ENCODE results near the gene LTF.

DNA sequence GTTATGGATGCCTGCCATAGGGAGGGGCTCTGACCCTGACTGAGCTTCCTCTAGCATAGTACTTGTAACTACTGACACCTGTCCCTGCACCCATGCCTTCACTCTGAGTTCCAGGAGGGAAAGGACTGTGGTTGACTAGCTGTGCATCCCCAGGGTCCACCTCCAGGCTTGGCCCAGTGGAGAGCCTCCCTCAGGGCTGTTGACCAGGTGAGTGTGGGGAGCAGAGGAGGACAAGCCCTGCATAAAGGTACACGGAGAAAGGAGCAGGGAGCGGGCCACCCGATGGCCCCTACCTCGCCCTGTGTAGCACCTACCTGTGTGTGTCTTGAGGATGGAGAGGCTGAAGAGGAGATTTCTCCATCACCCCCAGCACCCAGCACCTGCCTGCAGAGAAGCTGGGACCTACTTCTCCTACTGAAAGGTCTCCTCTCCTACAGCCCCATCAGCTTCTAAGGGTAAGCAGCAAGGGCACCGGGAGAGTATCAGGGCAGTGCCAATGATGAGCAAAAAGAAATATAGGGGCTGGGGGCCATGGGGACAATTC is 6.7 kb upstream of the LTF start:
- TF ChIP-seq TAF1 (conservative IDR thresholded peaks at IDR 0.05) (no peak), NR2F2 (IDR thresholded peaks at IDR 0.05) (no peak), SP1 (IDR thresholded peaks at IDR 0.05) (no peak), YY1 (IDR thresholded peaks at IDR 0.05) (no peak), JUND (IDR thresholded peaks at IDR 0.05) (no peak)
- TF ChIP-seq, protein P1, sequence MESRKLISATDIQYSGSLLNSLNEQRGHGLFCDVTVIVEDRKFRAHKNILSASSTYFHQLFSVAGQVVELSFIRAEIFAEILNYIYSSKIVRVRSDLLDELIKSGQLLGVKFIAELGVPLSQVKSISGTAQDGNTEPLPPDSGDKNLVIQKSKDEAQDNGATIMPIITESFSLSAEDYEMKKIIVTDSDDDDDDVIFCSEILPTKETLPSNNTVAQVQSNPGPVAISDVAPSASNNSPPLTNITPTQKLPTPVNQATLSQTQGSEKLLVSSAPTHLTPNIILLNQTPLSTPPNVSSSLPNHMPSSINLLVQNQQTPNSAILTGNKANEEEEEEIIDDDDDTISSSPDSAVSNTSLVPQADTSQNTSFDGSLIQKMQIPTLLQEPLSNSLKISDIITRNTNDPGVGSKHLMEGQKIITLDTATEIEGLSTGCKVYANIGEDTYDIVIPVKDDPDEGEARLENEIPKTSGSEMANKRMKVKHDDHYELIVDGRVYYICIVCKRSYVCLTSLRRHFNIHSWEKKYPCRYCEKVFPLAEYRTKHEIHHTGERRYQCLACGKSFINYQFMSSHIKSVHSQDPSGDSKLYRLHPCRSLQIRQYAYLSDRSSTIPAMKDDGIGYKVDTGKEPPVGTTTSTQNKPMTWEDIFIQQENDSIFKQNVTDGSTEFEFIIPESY (IDR thresholded peaks at IDR 0.05) = no peak
- TF ChIP-seq, protein P2, sequence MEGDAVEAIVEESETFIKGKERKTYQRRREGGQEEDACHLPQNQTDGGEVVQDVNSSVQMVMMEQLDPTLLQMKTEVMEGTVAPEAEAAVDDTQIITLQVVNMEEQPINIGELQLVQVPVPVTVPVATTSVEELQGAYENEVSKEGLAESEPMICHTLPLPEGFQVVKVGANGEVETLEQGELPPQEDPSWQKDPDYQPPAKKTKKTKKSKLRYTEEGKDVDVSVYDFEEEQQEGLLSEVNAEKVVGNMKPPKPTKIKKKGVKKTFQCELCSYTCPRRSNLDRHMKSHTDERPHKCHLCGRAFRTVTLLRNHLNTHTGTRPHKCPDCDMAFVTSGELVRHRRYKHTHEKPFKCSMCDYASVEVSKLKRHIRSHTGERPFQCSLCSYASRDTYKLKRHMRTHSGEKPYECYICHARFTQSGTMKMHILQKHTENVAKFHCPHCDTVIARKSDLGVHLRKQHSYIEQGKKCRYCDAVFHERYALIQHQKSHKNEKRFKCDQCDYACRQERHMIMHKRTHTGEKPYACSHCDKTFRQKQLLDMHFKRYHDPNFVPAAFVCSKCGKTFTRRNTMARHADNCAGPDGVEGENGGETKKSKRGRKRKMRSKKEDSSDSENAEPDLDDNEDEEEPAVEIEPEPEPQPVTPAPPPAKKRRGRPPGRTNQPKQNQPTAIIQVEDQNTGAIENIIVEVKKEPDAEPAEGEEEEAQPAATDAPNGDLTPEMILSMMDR (IDR thresholded peaks at IDR 0.05; ENCODE audit: low read depth, low read length, missing input control) = no peak
- TF ChIP-seq, protein P3, sequence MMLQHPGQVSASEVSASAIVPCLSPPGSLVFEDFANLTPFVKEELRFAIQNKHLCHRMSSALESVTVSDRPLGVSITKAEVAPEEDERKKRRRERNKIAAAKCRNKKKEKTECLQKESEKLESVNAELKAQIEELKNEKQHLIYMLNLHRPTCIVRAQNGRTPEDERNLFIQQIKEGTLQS (IDR thresholded peaks at IDR 0.05) = no peak
- TF ChIP-seq, protein P4, sequence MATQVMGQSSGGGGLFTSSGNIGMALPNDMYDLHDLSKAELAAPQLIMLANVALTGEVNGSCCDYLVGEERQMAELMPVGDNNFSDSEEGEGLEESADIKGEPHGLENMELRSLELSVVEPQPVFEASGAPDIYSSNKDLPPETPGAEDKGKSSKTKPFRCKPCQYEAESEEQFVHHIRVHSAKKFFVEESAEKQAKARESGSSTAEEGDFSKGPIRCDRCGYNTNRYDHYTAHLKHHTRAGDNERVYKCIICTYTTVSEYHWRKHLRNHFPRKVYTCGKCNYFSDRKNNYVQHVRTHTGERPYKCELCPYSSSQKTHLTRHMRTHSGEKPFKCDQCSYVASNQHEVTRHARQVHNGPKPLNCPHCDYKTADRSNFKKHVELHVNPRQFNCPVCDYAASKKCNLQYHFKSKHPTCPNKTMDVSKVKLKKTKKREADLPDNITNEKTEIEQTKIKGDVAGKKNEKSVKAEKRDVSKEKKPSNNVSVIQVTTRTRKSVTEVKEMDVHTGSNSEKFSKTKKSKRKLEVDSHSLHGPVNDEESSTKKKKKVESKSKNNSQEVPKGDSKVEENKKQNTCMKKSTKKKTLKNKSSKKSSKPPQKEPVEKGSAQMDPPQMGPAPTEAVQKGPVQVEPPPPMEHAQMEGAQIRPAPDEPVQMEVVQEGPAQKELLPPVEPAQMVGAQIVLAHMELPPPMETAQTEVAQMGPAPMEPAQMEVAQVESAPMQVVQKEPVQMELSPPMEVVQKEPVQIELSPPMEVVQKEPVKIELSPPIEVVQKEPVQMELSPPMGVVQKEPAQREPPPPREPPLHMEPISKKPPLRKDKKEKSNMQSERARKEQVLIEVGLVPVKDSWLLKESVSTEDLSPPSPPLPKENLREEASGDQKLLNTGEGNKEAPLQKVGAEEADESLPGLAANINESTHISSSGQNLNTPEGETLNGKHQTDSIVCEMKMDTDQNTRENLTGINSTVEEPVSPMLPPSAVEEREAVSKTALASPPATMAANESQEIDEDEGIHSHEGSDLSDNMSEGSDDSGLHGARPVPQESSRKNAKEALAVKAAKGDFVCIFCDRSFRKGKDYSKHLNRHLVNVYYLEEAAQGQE (IDR thresholded peaks at IDR 0.05) = no peak
- TF ChIP-seq, protein P5, sequence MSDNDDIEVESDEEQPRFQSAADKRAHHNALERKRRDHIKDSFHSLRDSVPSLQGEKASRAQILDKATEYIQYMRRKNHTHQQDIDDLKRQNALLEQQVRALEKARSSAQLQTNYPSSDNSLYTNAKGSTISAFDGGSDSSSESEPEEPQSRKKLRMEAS (IDR thresholded peaks at IDR 0.05) = no peak
